ENCODE data around the gene TNFRSF12A. TPM values are rescaled to one million over a fixed set of nuclear protein-coding genes. Genes with fewer than 3 reads are reported as not detected.

Gene TNFRSF12A
- total RNA-seq, 1 donor from 2014 or later, result 4.9 TPM

GRCh38 chr16:3007957-3008689, 12.0 kb upstream of the TNFRSF12A start:
- Mint-ChIP-seq H3K4me3 (peak overlapping the region; percentile 41), H3K4me1 (ENCODE audit: low read depth) (peaks cover 24% of the 10 kb centered on the region), H3K9me3 (no peaks in the 10 kb centered on the region), H3K36me3 (ENCODE audit: low read depth) (no peaks in the 10 kb centered on the region), H3K27me3 (ENCODE audit: insufficient read depth) (peaks cover 10% of the 10 kb centered on the region), H3K27ac (no peak overlapping the region)
- intact Hi-C loops (cut with micrococcal nuclease), result no loop called here
- no peak for DNase-seq (ENCODE audit: low spot score)

GRCh38 chr16:3008690-3009037, 11.5 kb upstream of the TNFRSF12A start:
- Mint-ChIP-seq H3K9me3 (no peaks in the 10 kb centered on the region), H3K4me1 (ENCODE audit: low read depth) (peaks cover 24% of the 10 kb centered on the region), H3K27ac (no peak overlapping the region), H3K4me3 (no peak overlapping the region), H3K36me3 (ENCODE audit: low read depth) (no peaks in the 10 kb centered on the region), H3K27me3 (ENCODE audit: insufficient read depth) (peaks cover 10% of the 10 kb centered on the region)
- no peak for DNase-seq (ENCODE audit: low spot score)
- intact Hi-C loops (cut with micrococcal nuclease), result no loop called here

- Mint-ChIP-seq H3K27ac (no peak overlapping the region), H3K36me3 (ENCODE audit: low read depth) (no peaks in the 10 kb centered on the region), H3K27me3 (ENCODE audit: insufficient read depth) (peaks cover 9% of the 10 kb centered on the region), H3K4me3 (no peak overlapping the region), H3K9me3 (no peaks in the 10 kb centered on the region), H3K4me1 (ENCODE audit: low read depth) (peaks cover 24% of the 10 kb centered on the region)
- intact Hi-C loops (cut with micrococcal nuclease), result no loop called here
- no peak for DNase-seq (ENCODE audit: low spot score)
Observed at GRCh38 chr16:3009568-3010390, 10.4 kb upstream of the TNFRSF12A start.

GRCh38 chr16:3010510-3010909, 9.7 kb upstream of the TNFRSF12A start:
- H3K9me3 Mint-ChIP-seq, result no peaks in the 10 kb centered on the region
- H3K4me1 Mint-ChIP-seq (ENCODE audit: low read depth), result peaks cover 24% of the 10 kb centered on the region
- intact Hi-C loops (cut with micrococcal nuclease), result no loop called here
- no peaks in the 10 kb centered on the region for H3K36me3 Mint-ChIP-seq (ENCODE audit: low read depth)
- H3K4me3 Mint-ChIP-seq, result no peak overlapping the region
- DNase-seq (ENCODE audit: low spot score), result no peak
- peaks cover 5% of the 10 kb centered on the region for H3K27me3 Mint-ChIP-seq (ENCODE audit: insufficient read depth)
- H3K27ac Mint-ChIP-seq, result no peak overlapping the region

- intact Hi-C loops (cut with micrococcal nuclease), result no loop called here
- no peak for DNase-seq (ENCODE audit: low spot score)
- Mint-ChIP-seq H3K4me1 (ENCODE audit: low read depth) (peaks cover 17% of the 10 kb centered on the region), H3K36me3 (ENCODE audit: low read depth) (no peaks in the 10 kb centered on the region), H3K9me3 (no peaks in the 10 kb centered on the region), H3K27ac (no peak overlapping the region), H3K4me3 (no peak overlapping the region), H3K27me3 (ENCODE audit: insufficient read depth) (peaks cover 10% of the 10 kb centered on the region)
Observed at GRCh38 chr16:3012246-3012645, 7.9 kb upstream of the TNFRSF12A start.

- no peaks in the 10 kb centered on the region for H3K9me3 Mint-ChIP-seq
- intact Hi-C loops (cut with micrococcal nuclease), result no loop called here
- no peak for DNase-seq (ENCODE audit: low spot score)
- H3K27ac Mint-ChIP-seq, result no peak within 1 kb of the TSS
- H3K4me3 Mint-ChIP-seq, result no peak within 1 kb of the TSS
- H3K36me3 Mint-ChIP-seq (ENCODE audit: low read depth), result no peaks in the 10 kb centered on the region
- peaks cover 10% of the 10 kb centered on the region for H3K4me1 Mint-ChIP-seq (ENCODE audit: low read depth)
- peaks cover 11% of the 10 kb centered on the region for H3K27me3 Mint-ChIP-seq (ENCODE audit: insufficient read depth)
Observed at GRCh38 chr16:3012828-3013420, 7.2 kb upstream of the TNFRSF12A start, which contains the start of gene CLDN9. TSS of gene CLDN9 (plus strand) at chr16:3012923. CDS start at chr16:3013363, 440 bp downstream.

- Mint-ChIP-seq H3K4me1 (ENCODE audit: low read depth) (peaks cover 4% of the 10 kb centered on the region), H3K27me3 (ENCODE audit: insufficient read depth) (peaks cover 16% of the 10 kb centered on the region), H3K27ac (no peak overlapping the region), H3K9me3 (no peaks in the 10 kb centered on the region), H3K36me3 (ENCODE audit: low read depth) (no peaks in the 10 kb centered on the region), H3K4me3 (no peak overlapping the region)
- DNase-seq (ENCODE audit: low spot score), result no peak
- intact Hi-C loops (cut with micrococcal nuclease), result no loop called here
Observed at GRCh38 chr16:3013491-3013951, 6.6 kb upstream of the TNFRSF12A start.

GRCh38 chr16:3013998-3014690, 6.0 kb upstream of the TNFRSF12A start:
- H3K36me3 Mint-ChIP-seq (ENCODE audit: low read depth), result no peaks in the 10 kb centered on the region
- no peaks in the 10 kb centered on the region for H3K4me1 Mint-ChIP-seq (ENCODE audit: low read depth)
- no peak overlapping the region for H3K27ac Mint-ChIP-seq
- intact Hi-C loops (cut with micrococcal nuclease), result no loop called here
- DNase-seq (ENCODE audit: low spot score), result no peak
- no peak overlapping the region for H3K4me3 Mint-ChIP-seq
- peaks cover 16% of the 10 kb centered on the region for H3K27me3 Mint-ChIP-seq (ENCODE audit: insufficient read depth)
- H3K9me3 Mint-ChIP-seq, result no peaks in the 10 kb centered on the region

GRCh38 chr16:3014971-3015370, 5.2 kb upstream of the TNFRSF12A start:
- no peak for DNase-seq (ENCODE audit: low spot score)
- Mint-ChIP-seq H3K36me3 (ENCODE audit: low read depth) (no peaks in the 10 kb centered on the region), H3K27ac (no peak overlapping the region), H3K4me1 (ENCODE audit: low read depth) (peaks cover 3% of the 10 kb centered on the region), H3K27me3 (ENCODE audit: insufficient read depth) (peaks cover 16% of the 10 kb centered on the region), H3K4me3 (no peak overlapping the region), H3K9me3 (no peaks in the 10 kb centered on the region)
- intact Hi-C loops (cut with micrococcal nuclease), result no loop called here

- no peak for DNase-seq (ENCODE audit: low spot score)
- intact Hi-C loops (cut with micrococcal nuclease), result no loop called here
- Mint-ChIP-seq H3K4me1 (ENCODE audit: low read depth) (peaks cover 5% of the 10 kb centered on the region), H3K36me3 (ENCODE audit: low read depth) (no peaks in the 10 kb centered on the region), H3K27ac (no peak overlapping the region), H3K4me3 (no peak overlapping the region), H3K9me3 (no peaks in the 10 kb centered on the region), H3K27me3 (ENCODE audit: insufficient read depth) (peaks cover 16% of the 10 kb centered on the region)
Observed at GRCh38 chr16:3015865-3016521, 4.2 kb upstream of the TNFRSF12A start.

GRCh38 chr16:3017344-3017743, 2.8 kb upstream of the TNFRSF12A start:
- intact Hi-C loops (cut with micrococcal nuclease), result no loop called here
- Mint-ChIP-seq H3K4me1 (ENCODE audit: low read depth) (peaks cover 17% of the 10 kb centered on the region), H3K27ac (no peak overlapping the region), H3K27me3 (ENCODE audit: insufficient read depth) (peaks cover 16% of the 10 kb centered on the region), H3K9me3 (no peaks in the 10 kb centered on the region), H3K4me3 (no peak overlapping the region), H3K36me3 (ENCODE audit: low read depth) (no peaks in the 10 kb centered on the region)
- no peak for DNase-seq (ENCODE audit: low spot score)

- DNase-seq (ENCODE audit: low spot score), result no peak
- H3K4me3 Mint-ChIP-seq, result no peak within 1 kb of the TSS
- H3K36me3 Mint-ChIP-seq (ENCODE audit: low read depth), result no peaks in the 10 kb centered on the region
- peaks cover 16% of the 10 kb centered on the region for H3K27me3 Mint-ChIP-seq (ENCODE audit: insufficient read depth)
- intact Hi-C loops (cut with micrococcal nuclease), result no loop called here
- peaks cover 23% of the 10 kb centered on the region for H3K4me1 Mint-ChIP-seq (ENCODE audit: low read depth)
- H3K27ac Mint-ChIP-seq, result peak within 1 kb of the TSS; percentile 61
- no peaks in the 10 kb centered on the region for H3K9me3 Mint-ChIP-seq
Observed at GRCh38 chr16:3017794-3018506, 2.2 kb upstream of the TNFRSF12A start, which contains the start of gene CLDN6. TSS of gene CLDN6 (minus strand) at chr16:3018183. CDS start at chr16:3016021, 2,162 bp downstream.

Measured in activated T-helper 1 cell treated with anti-CD3 and anti-CD28 coated beads, Interleukin-12 subunit alpha, Interleukin-12 subunit beta, Interleukin-2, Interleukin-4 antibody, amounts not matched to agents 30 ng/mL and 10 ng/mL and 1 ng/mL, durations not matched to agents 14 hours and 24 hours and 36 hours (primary cell).